Measurements from ENCODE around the gene KCNQ2.

The KCNQ2 gene

DNA sequence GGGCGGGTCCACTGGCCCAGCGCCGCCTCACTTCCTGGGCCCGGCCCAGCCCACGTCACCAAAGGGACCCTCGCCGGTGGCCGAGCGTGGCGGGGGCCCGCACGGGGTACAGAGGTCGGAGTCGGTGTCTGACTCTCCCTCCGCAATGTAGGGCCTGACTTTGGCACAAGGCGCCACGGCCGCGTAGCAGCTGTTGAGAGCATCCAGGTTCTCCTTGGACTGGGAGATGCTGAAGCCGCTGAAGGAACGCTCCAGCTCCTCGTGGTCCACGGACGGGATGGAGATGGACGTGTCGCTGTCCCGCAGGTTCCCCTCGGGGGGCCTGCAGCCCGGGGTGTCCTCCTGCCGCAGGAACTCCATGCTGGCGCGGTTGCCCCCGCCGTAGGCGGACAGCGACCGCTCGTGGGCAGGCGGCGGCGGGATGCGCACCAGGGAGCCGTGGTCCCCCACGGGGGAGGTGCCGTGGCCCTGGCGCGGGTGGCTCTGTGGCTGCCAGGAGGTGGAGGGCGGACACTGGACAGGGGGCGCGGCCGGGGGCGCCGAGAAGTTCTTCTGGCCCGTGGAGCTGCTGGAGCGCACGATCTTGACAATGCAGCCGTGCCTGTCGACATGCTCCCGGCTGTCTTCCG, 65.7 kb downstream of the KCNQ2 start:
- H3K4me3 ChIP-seq (ENCODE audit: low read length) = no peak overlapping the region
- no peaks in the 10 kb centered on the region for H3K27me3 ChIP-seq (ENCODE audit: control insufficient read depth, insufficient read depth, low read length)
- H3K9ac ChIP-seq (ENCODE audit: low read length) = no peak overlapping the region

DNA sequence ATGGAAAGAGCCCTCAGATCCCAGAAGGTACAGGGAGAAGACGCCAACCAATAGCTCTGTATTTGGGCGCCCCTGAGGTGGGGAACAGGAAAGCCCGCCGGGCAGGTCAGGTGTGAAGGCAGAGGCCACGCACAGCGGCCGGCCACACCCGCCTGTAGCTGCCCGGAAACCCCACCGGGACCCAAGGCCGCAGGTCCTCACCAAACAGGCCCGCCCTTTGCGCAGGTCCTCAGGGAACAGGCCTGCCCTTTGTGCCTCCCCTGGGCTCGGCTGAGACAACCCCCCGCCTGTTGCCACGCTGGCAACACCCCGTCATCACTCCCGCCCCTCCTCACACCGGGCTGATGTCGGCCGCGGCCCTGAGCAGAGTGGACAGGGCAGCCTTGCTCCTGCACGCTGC, 66.4 kb downstream of the KCNQ2 start:
- no peaks in the 10 kb centered on the region for H3K27me3 ChIP-seq (ENCODE audit: control insufficient read depth, insufficient read depth, low read length)
- H3K36me3 ChIP-seq (ENCODE audit: control insufficient read depth, low read depth, low read length) = no peaks in the 10 kb centered on the region
- H3K27ac ChIP-seq (ENCODE audit: low read length) = no peak overlapping the region
- no peaks in the 10 kb centered on the region for H3K9me3 ChIP-seq (ENCODE audit: control insufficient read depth, low read depth, low read length)
- no peaks in the 10 kb centered on the region for H3K4me1 ChIP-seq (ENCODE audit: control insufficient read depth, low read depth, low read length)
- H3K9ac ChIP-seq (ENCODE audit: low read length) = no peak overlapping the region
- no peak overlapping the region for H3K4me3 ChIP-seq (ENCODE audit: low read length)

More for the DNA sequence above, 65.7 kb downstream of the KCNQ2 start:
- H3K9me3 ChIP-seq (ENCODE audit: control insufficient read depth, low read depth, low read length) = no peaks in the 10 kb centered on the region
- no peaks in the 10 kb centered on the region for H3K36me3 ChIP-seq (ENCODE audit: control insufficient read depth, low read depth, low read length)
- H3K4me1 ChIP-seq (ENCODE audit: control insufficient read depth, low read depth, low read length) = no peaks in the 10 kb centered on the region
- no peak overlapping the region for H3K27ac ChIP-seq (ENCODE audit: low read length)

DNA sequence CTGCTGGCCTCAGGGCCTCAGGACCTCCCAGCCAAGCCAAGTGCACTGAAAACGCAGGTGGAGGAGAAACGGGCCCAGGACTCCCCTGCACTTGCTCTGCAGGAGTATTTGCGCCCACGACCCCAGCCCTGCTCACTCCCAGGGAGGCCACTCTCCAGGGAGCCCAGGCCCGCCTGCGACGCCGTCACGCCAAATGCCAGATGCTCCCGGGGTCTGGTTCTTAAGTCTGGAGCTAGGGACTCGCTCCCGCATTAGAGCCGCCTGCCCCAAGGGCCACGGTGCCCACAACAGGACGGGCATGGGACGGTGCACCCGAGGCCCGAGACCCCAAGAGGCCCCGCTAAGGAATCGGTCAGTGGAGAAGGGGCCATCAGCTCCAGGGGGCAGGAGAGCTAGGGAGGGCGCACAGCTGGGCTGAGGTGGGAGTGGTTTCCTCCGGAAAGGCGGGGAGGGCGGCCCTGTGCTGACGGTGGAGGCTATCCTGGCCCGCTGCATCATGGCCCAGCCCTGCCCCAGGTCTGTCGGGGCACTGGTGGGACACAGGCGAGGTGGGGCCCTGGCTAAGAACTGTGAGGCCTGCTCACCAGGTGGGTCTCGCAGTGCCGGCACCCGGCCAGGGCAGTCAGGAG, 67.2 kb downstream of the KCNQ2 start:
- H3K9ac ChIP-seq (ENCODE audit: low read length) = no peak overlapping the region
- H3K27me3 ChIP-seq (ENCODE audit: control insufficient read depth, insufficient read depth, low read length) = no peaks in the 10 kb centered on the region
- H3K4me1 ChIP-seq (ENCODE audit: control insufficient read depth, low read depth, low read length) = no peaks in the 10 kb centered on the region
- H3K27ac ChIP-seq (ENCODE audit: low read length) = no peak overlapping the region
- H3K4me3 ChIP-seq (ENCODE audit: low read length) = no peak overlapping the region
- no peaks in the 10 kb centered on the region for H3K9me3 ChIP-seq (ENCODE audit: control insufficient read depth, low read depth, low read length)
- no peaks in the 10 kb centered on the region for H3K36me3 ChIP-seq (ENCODE audit: control insufficient read depth, low read depth, low read length)

DNA sequence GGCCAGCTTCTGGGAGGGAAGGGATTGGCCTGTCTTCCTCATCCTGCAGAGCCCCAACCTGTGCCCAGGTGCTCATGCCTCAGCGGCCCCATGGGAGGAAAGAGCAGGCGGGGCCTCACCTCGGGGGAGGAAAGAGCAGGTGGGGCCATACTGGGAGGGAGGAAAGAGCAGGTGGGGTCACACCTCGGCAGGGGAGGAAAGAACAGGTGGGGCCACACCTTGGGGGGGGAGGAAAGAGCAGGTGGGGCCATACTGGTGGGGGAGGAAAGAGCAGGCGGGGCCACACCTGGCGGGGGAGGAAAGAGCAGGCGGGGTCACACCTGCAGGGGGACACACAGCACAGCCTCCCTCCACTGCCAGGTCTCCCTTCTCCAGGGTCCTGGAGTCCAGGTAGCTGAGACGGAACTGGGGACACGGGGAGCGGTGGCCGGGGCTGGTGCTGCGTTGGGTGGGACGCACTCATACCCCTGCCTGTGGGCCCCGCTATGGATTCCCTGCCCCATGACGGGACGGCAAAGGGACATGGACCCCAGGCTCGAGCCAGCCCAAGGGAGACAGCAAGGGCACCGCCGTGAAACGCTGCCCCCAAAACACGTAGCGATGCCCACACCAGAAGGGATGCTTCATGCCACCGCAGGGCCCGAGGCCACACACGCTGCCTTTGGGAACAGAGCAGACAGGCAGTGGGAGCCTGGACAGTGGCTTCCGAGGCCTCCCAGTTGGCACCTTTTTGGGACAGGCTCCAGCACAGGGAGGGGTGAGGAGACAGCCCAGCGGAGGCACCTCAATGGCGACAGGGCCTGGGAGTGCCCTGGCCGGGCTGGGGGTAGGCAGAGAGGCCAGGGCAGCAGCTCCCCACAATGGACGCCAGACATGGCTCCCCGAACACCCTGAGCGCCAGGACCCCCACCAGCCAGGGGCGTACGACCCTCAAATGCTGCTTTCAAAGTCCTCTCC, 68.0 kb downstream of the KCNQ2 start:
- no peaks in the 10 kb centered on the region for H3K36me3 ChIP-seq (ENCODE audit: control insufficient read depth, low read depth, low read length)
- no peaks in the 10 kb centered on the region for H3K4me1 ChIP-seq (ENCODE audit: control insufficient read depth, low read depth, low read length)
- H3K27me3 ChIP-seq (ENCODE audit: control insufficient read depth, insufficient read depth, low read length) = no peaks in the 10 kb centered on the region
- H3K9ac ChIP-seq (ENCODE audit: low read length) = no peak overlapping the region
- no peak overlapping the region for H3K27ac ChIP-seq (ENCODE audit: low read length)
- H3K9me3 ChIP-seq (ENCODE audit: control insufficient read depth, low read depth, low read length) = no peaks in the 10 kb centered on the region
- no peak overlapping the region for H3K4me3 ChIP-seq (ENCODE audit: low read length)

DNA sequence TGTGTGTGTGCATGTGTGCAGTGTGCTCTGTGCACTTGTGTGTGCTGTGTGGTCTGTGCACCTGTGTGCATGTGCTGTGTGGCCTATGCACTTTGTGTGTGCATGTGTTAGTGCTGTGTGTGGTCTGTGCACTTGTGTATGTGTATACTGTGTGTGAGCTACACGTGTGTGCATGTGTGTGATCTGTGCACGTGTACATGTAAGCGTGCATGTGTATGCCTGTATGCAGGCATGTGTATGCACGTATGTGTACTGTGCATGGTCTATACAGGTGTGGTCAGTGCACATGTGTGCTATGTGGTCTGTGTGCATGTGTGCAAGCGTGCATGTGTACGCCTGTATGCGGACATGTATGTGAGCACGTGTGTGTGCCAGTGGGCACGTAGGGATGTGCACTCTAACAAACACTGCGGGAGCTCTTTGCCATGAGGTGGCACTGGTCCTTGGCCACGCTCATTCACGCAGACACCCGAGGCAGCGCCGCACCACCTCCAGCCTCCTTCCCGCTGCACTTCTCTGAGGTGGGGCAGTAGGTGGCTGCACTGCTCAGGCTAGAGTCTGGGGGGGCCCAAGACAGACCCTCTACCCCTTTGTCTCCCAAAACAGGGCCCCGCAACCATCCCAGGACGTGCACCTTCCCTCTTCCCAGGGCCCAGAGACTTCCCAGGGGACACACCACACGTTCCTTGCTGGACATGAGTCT, 68.9 kb downstream of the KCNQ2 start:
- no peak overlapping the region for H3K9ac ChIP-seq (ENCODE audit: low read length)
- no peak overlapping the region for H3K27ac ChIP-seq (ENCODE audit: low read length)
- no peaks in the 10 kb centered on the region for H3K9me3 ChIP-seq (ENCODE audit: control insufficient read depth, low read depth, low read length)
- H3K4me3 ChIP-seq (ENCODE audit: low read length) = no peak overlapping the region
- H3K4me1 ChIP-seq (ENCODE audit: control insufficient read depth, low read depth, low read length) = no peaks in the 10 kb centered on the region
- H3K27me3 ChIP-seq (ENCODE audit: control insufficient read depth, insufficient read depth, low read length) = no peaks in the 10 kb centered on the region
- no peaks in the 10 kb centered on the region for H3K36me3 ChIP-seq (ENCODE audit: control insufficient read depth, low read depth, low read length)

DNA sequence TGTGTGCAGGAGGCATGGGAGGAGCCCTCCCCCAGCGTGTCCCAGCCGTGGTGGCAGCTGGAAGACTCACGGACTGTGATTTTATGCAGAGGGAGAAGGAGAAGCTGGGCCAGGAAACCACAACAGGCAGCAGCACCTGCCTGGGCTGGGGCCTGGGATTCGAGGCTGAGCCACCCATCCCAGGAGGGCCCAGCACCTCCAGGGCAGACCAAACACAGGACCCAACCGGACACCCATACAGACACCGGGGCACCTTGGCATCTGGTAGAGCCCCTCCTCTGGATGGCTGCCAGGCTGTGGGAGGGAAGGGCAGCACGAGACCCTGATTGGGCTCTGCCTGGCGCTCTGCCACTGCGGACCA, 69.6 kb downstream of the KCNQ2 start:
- no peaks in the 10 kb centered on the region for H3K9me3 ChIP-seq (ENCODE audit: control insufficient read depth, low read depth, low read length)
- no peaks in the 10 kb centered on the region for H3K36me3 ChIP-seq (ENCODE audit: control insufficient read depth, low read depth, low read length)
- no peak overlapping the region for H3K9ac ChIP-seq (ENCODE audit: low read length)
- H3K4me1 ChIP-seq (ENCODE audit: control insufficient read depth, low read depth, low read length) = no peaks in the 10 kb centered on the region
- H3K4me3 ChIP-seq (ENCODE audit: low read length) = no peak overlapping the region
- H3K27me3 ChIP-seq (ENCODE audit: control insufficient read depth, insufficient read depth, low read length) = no peaks in the 10 kb centered on the region
- no peak overlapping the region for H3K27ac ChIP-seq (ENCODE audit: low read length)

DNA sequence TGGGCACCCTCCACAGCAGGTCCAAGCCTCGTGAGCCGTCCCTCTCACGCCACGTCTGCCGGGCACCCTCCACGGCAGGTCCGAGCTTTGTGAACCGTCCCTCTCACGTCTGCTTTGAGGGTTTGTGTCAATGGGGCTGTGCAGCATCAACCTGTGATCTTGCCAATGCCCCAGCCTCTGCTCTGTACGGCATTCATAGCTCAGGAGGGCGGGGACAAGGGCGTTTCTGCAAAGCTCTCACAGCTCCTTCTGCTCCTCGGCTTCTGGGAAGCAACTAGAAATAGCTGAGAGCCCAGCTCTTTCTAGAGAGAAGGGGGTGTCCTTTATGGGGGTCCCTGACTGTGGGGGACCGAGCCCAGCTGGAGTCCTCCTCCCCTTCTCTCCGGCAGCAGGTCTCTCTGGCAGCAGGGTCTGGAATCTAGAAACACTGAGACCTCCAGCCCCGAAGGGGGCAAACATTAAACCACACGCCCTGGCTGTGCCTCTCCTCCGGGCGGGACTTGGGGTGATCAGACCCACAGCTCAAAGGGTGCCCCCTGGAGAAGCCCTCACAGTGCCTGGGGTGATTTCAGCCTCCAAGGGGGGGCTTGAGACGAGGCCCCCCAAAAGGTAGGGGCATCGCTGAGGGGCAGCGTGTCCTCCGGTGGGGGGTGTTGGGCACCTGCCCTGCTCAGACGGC, 70.1 kb downstream of the KCNQ2 start:
- H3K9ac ChIP-seq (ENCODE audit: low read length) = no peak overlapping the region
- H3K27me3 ChIP-seq (ENCODE audit: control insufficient read depth, insufficient read depth, low read length) = no peaks in the 10 kb centered on the region
- no peaks in the 10 kb centered on the region for H3K4me1 ChIP-seq (ENCODE audit: control insufficient read depth, low read depth, low read length)

DNA sequence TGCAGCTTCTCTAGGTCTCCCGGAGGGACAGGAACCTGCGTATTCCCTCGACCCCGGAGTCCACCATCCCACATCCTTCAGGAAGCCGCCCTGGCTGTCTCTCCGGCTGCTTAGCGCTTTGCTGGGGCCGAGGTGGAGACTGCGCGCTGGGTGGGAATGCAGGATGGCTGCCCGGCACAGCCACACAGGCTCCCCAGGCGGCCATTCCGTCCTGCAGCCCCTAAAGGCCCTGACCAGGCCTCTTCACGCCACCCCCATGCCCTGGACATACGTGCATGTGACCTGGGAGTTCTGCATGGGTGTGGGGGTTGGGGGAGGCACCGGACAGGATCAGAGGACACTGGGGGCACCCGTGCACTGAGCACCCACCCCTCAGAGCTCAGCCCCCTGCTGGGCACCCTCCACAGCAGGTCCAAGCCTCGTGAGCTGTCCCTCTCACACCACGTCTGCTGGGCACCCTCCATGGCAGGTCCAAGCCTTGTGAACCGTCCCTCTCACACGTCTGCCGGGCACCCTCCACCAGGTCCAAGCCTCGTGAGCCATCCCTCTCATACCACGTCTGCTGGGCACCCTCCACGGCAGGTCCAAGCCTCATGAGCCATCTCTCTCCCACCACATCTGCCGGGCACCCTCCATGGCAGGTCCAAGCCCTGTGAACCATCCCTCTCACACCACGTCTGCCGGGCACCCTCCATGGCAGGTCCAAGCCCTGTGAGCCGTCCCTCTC, 70.9 kb downstream of the KCNQ2 start:
- Histone ChIP-seq H3K9ac (ENCODE audit: low read length) (no peak overlapping the region), H3K4me1 (ENCODE audit: control insufficient read depth, low read depth, low read length) (no peaks in the 10 kb centered on the region), H3K27me3 (ENCODE audit: control insufficient read depth, insufficient read depth, low read length) (no peaks in the 10 kb centered on the region), H3K9me3 (ENCODE audit: control insufficient read depth, low read depth, low read length) (no peaks in the 10 kb centered on the region), H3K36me3 (ENCODE audit: control insufficient read depth, low read depth, low read length) (no peaks in the 10 kb centered on the region), H3K27ac (ENCODE audit: low read length) (no peak overlapping the region), H3K4me3 (ENCODE audit: low read length) (no peak overlapping the region)

More for the DNA sequence above, 70.1 kb downstream of the KCNQ2 start:
- Histone ChIP-seq H3K36me3 (ENCODE audit: control insufficient read depth, low read depth, low read length) (no peaks in the 10 kb centered on the region), H3K4me3 (ENCODE audit: low read length) (no peak overlapping the region), H3K27ac (ENCODE audit: low read length) (no peak overlapping the region), H3K9me3 (ENCODE audit: control insufficient read depth, low read depth, low read length) (no peaks in the 10 kb centered on the region)

DNA sequence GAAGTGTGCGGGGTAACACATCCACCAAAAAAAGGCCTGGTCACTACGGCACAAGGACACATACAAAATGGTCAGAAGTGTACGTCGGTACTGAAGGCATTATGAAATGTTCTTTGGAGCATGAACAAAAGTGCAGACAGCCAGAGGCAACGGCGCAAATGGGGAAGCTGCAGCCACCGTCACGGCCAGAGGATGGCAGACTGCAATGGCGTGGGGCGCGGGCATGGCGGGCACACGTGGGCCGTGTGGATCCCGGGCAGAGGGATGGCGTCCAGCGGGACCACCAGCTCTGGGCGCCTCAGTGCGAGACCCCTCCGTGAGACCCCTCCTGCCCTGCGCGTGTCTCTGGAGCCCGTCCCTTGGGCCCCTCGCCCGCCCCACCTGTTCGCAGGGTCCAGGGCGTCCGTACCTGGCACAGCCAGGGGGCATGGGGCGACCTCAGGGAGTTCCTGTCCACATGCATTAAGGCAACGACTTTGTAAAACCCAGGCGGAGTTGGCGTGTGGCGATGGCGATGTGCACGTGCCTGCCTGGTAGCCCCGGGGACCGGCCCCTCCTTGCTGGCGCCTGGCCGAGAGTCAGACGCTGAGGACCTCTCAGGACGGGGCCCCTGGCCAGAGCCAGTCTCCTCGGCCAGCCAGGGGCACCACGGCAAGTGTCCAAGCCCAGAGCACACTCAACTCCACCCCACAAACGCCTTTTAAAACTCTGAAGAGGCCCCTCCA, 71.8 kb downstream of the KCNQ2 start:
- Histone ChIP-seq H3K27me3 (ENCODE audit: control insufficient read depth, insufficient read depth, low read length) (no peaks in the 10 kb centered on the region), H3K27ac (ENCODE audit: low read length) (no peak overlapping the region), H3K9me3 (ENCODE audit: control insufficient read depth, low read depth, low read length) (no peaks in the 10 kb centered on the region), H3K4me1 (ENCODE audit: control insufficient read depth, low read depth, low read length) (no peaks in the 10 kb centered on the region), H3K36me3 (ENCODE audit: control insufficient read depth, low read depth, low read length) (no peaks in the 10 kb centered on the region), H3K4me3 (ENCODE audit: low read length) (no peak overlapping the region), H3K9ac (ENCODE audit: low read length) (no peak overlapping the region)

Data from iPS-18a (cell line).